ENCODE measurements around the gene GPR156.

DNA sequence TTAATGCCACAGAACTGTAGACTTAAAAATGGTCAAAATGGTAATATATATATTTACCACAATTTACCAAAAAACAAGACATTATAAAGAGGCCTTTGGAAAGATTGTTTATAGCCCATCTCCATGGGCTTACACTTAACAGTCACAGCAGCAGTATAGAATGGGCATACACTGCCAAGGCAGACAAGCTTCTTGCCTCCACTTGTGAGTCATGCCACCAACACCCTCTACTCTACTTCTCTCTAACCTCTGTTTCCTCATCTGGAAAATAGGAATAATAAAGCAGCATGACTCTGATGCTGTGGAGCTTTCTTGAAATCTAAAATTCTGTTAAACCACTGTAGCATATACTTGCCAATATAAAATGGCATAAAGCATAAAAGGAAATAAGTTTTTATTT is 14.4 kb upstream of the GPR156 start:
- TF ChIP-seq CTCF (IDR thresholded peaks at IDR 0.05; ENCODE audit: poor library complexity, severe bottlenecking) = no peak
- no peak for TF ChIP-seq REST (IDR thresholded peaks at IDR 0.05; ENCODE audit: borderline replicate concordance)
- TF ChIP-seq POLR2AphosphoS5 (IDR thresholded peaks at IDR 0.05) = no peak
- no peak for TF ChIP-seq MXI1 (conservative IDR thresholded peaks at IDR 0.05; ENCODE audit: poor library complexity, severe bottlenecking)
- no peak for TF ChIP-seq EZH2 (IDR thresholded peaks at IDR 0.05; ENCODE audit: borderline replicate concordance, insufficient read depth, low read length, poor library complexity, severe bottlenecking)
- TF ChIP-seq EP300 (conservative IDR thresholded peaks at IDR 0.05; ENCODE audit: poor library complexity, severe bottlenecking) = no peak
